Epithelial cell of esophagus (primary cell): ENCODE data around the gene CEP85L.

Experiments used
- DNase-seq: peaks from one replicate; pipeline ENCODE4 v3.0.0; 2010; ENCODE audit warnings: low read depth
- H3K4me3 ChIP-seq: 2 replicates; pipeline ENCODE4 v1.5.1; 2011; ENCODE audit warnings: mild to moderate bottlenecking, low read length, control low read depth
- TF ChIP-seq, protein P1 (sequence below): IDR thresholded peaks from 2 replicates; pipeline ENCODE4 v1.5.1; 2011; ENCODE audit warnings: low read depth, mild to moderate bottlenecking, low read length, control low read depth, inconsistent platforms; ENCODE audit not compliant: insufficient read depth; ENCODE audit errors: missing control alignments

Gene CEP85L

DNA sequence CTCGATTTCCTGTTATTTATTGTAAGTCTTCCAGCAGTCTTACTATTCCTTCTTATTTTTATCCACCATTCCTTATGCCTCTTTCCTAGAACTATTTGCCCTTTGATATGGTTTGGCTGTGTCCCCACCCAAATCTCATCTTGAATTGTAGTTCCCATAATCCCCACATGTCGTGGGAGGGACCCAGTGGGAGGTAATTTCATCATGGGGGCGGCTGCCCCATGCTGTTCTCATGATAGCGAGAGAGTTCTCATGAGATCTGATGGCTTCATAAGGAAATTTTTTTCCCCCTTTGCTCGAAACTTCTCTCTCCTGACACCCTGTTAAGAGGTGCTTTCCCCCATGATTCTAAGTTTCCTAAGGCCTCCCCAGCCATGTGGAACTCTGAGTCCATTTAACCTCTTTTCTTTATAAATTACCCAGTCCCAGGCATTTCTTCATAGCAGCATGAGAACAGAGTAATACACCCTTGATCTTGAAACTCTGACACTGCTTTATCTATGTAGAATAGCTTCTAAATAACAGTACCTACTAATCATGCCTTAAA is 54.5 kb downstream of the CEP85L start:
- no peak for DNase-seq
- TF ChIP-seq, protein P1, sequence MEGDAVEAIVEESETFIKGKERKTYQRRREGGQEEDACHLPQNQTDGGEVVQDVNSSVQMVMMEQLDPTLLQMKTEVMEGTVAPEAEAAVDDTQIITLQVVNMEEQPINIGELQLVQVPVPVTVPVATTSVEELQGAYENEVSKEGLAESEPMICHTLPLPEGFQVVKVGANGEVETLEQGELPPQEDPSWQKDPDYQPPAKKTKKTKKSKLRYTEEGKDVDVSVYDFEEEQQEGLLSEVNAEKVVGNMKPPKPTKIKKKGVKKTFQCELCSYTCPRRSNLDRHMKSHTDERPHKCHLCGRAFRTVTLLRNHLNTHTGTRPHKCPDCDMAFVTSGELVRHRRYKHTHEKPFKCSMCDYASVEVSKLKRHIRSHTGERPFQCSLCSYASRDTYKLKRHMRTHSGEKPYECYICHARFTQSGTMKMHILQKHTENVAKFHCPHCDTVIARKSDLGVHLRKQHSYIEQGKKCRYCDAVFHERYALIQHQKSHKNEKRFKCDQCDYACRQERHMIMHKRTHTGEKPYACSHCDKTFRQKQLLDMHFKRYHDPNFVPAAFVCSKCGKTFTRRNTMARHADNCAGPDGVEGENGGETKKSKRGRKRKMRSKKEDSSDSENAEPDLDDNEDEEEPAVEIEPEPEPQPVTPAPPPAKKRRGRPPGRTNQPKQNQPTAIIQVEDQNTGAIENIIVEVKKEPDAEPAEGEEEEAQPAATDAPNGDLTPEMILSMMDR, result no peak
- H3K4me3 ChIP-seq, result no peak overlapping the region

DNA sequence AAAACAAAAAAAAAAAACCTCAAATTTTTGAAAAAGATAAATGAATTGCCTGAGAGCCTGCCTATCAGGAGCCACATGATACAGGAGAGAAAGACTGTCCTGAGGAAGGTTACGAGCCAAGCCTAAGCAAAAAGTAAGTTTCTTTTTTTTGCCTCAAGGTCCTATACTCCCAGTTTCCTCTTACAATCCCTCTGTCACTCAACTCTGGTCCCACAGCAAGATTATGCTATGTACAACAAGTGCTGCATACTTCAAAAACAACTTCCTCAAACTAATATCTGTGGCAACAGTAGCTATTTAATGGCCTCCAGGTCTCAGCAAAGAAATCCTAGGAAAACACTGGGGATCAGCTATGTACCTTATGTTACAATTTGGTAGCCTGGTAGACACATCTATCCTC is 56.5 kb downstream of the CEP85L start:
- H3K4me3 ChIP-seq, result no peak overlapping the region
- no peak for DNase-seq
- TF ChIP-seq, protein P1, result no peak

DNA sequence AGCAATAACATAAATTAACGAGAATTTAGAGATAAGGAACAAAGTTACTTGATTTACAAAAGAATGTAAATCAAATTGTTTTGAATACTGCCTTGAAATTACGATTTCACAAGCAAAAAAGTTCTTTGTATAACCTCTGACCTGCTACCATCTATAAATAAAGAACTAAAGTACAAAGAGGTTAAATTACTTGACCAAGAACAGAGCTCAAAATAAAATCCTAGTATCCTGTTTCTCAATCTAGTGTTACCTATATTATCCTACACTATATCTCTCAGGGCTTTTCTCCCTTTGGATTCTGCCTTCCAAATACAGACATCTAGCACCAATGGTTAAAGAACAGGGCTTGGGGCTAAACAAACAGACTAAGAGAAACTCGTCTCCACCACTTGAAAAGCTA is 59.5 kb downstream of the CEP85L start:
- TF ChIP-seq, protein P1, result no peak
- DNase-seq, result no peak
- no peak overlapping the region for H3K4me3 ChIP-seq

DNA sequence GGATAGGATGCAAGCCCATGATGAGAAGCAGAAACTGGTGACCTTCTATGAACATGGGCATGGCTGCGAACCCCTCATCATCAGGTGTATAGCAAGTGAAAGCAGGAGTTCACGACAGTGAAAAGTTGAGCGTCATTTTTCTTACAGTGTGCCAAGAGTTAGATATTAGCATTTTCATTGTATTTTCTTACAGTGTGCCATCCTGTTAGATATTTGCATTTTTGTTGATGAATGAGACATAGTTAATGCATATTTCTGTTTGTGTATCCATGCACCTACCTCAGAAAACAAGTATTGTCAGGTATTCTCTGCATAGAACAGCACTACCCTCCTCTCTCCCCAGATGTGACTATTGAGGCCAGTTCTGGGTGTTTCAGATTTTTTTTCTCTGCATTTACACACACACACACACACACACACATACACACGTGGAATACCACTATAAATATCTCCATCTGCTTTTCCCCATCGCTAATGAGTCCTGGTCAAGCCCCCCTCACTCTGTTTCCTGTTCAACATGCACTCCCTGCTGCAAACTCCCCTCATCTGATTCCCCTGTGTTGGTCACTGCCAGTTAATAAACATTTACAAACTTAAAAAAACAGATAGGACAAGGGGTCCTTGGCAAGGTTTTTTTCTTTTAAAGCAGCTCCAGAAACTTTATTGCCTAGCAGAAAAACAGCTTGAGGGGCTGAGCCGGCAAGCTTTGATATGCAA is 61.6 kb downstream of the CEP85L start:
- H3K4me3 ChIP-seq, result no peak overlapping the region
- TF ChIP-seq, protein P1, result no peak
- DNase-seq, result no peak

DNA sequence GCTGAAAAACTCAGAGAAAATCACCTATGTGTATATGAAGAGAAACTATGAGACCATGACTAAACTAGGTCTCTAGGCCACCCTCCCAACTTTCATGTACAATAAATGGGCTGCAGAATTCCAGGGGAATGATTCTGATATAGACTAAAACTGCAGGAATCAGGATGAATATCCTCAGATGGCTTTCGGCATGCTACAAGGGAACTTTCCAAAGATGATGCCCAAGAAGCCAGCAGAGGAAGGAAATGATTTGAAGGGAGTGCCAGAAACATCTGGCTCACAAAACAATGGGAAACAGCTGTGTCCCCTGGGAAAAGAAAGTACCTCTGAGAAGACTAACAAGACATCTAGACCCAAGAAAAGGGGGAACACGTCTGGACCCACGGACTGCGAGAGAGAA is 62.2 kb downstream of the CEP85L start:
- DNase-seq, result no peak
- H3K4me3 ChIP-seq, result no peak overlapping the region
- TF ChIP-seq, protein P1, result no peak

DNA sequence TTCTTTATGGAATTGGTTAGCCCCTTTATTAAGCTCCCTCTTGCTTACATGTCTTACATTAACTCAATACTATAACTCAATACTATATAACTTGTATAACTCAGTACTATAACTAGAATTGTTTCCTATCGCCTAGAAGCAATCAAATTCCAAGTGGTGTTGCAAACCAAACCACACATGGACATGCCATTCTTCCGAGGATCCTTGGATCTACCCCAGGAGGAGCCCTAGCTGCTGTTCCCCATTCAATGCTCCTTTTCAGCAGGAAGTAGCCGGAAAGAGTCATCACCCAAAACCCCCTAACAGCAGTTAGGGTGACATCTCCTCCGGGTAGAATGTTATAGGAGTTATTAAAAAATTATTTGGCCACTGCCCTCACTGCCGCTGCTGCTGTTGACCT is 62.8 kb downstream of the CEP85L start:
- no peak for DNase-seq
- H3K4me3 ChIP-seq, result no peak overlapping the region
- TF ChIP-seq, protein P1, result no peak
